ENCODE results near the gene SMOC2.

Gene SMOC2

GRCh38 chr6:168499045-168499650 is 58.2 kb downstream of the SMOC2 start:
- no peak for DNase-seq (ENCODE audit: low read depth)
- TF ChIP-seq CTCF (IDR thresholded peaks at IDR 0.05; ENCODE audit: insufficient read depth, low read depth, low read length, missing control alignments) = no peak
- H3K4me3 ChIP-seq (ENCODE audit: low read depth, low read length) = no peak overlapping the region

- TF ChIP-seq CTCF (IDR thresholded peaks at IDR 0.05; ENCODE audit: insufficient read depth, low read depth, low read length, missing control alignments) = no peak
- no peak overlapping the region for H3K4me3 ChIP-seq (ENCODE audit: low read depth, low read length)
- DNase-seq (ENCODE audit: low read depth) = no peak
These were observed 59.5 kb downstream of the SMOC2 start for GRCh38 chr6:168500519-168500918.

GRCh38 chr6:168501561-168501960 is 60.6 kb downstream of the SMOC2 start:
- TF ChIP-seq CTCF (IDR thresholded peaks at IDR 0.05; ENCODE audit: insufficient read depth, low read depth, low read length, missing control alignments) = no peak
- DNase-seq (ENCODE audit: low read depth) = no peak
- H3K4me3 ChIP-seq (ENCODE audit: low read depth, low read length) = no peak overlapping the region

- no peak for TF ChIP-seq CTCF (IDR thresholded peaks at IDR 0.05; ENCODE audit: insufficient read depth, low read depth, low read length, missing control alignments)
- no peak for DNase-seq (ENCODE audit: low read depth)
- H3K4me3 ChIP-seq (ENCODE audit: low read depth, low read length) = no peak overlapping the region
These were observed 63.4 kb downstream of the SMOC2 start for GRCh38 chr6:168504366-168504765.

DNA sequence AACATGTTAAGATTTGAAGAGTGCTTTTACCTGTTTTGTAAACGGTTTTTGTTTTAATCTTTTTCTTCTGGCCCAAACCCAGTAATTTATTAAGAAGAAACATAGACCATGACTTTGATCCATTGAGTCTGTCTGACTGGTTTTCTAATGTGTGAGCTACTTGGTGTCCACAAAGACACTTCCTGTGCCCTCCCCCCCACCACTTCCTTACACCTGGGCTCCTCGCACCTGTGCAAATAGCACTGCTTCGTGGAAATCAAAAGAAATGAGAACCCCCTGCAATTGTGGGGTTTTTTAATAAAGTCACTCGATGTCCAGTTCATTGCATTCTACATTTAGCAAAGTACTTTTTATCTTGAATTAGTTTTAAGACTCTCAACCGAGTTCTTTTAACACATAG is 65.5 kb downstream of the SMOC2 start:
- DNase-seq (ENCODE audit: low read depth) = no peak
- H3K4me3 ChIP-seq (ENCODE audit: low read depth, low read length) = no peak overlapping the region
- TF ChIP-seq CTCF (IDR thresholded peaks at IDR 0.05; ENCODE audit: insufficient read depth, low read depth, low read length, missing control alignments) = no peak

- H3K4me3 ChIP-seq (ENCODE audit: low read depth, low read length) = no peak overlapping the region
- no peak for DNase-seq (ENCODE audit: low read depth)
- no peak for TF ChIP-seq CTCF (IDR thresholded peaks at IDR 0.05; ENCODE audit: insufficient read depth, low read depth, low read length, missing control alignments)
These were observed 66.3 kb downstream of the SMOC2 start for GRCh38 chr6:168507297-168507696.

DNA sequence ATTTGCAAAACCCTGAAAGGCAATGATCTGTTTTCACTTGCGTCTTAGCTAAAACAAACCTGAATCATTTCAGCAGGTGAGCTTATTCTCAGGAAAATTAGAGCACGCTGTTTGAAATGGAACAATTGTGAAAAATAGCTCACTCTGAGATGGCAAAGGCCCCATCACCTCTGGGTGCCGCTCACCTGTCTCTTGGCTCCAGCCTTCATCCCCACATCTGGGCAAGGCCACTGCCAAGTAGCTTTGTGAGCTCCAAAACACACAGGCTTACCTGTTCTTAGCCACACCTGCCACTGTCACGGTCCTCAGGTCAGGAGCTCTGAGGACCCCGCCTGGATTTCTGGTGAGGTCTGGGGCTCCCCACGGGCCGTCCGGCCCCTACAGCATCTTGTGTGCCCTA is 66.7 kb downstream of the SMOC2 start:
- no peak for TF ChIP-seq CTCF (IDR thresholded peaks at IDR 0.05; ENCODE audit: insufficient read depth, low read depth, low read length, missing control alignments)
- no peak for DNase-seq (ENCODE audit: low read depth)
- no peak overlapping the region for H3K4me3 ChIP-seq (ENCODE audit: low read depth, low read length)

Data from GM12865 (cell line).